Measurements from ENCODE around the gene GABPA.

GABPA gene

DNA sequence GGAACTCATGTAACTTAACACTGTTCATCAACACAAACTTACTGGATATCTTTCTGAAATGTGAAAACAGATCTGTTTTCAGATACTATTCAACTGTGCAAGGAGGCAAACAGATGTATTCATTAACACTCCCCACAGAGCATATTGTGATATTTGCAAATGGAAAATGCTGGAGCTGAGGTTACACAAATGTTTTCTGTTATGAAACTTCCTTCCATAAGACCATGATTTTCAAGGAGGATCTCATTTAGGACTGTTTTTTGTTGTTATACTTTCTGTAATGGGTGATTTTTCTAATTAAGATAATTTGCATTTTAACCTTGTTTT, 56.1 kb downstream of the GABPA start:
- Histone ChIP-seq H2BK5ac (ENCODE audit: low read depth, low read length, poor library complexity, severe bottlenecking) (no peak overlapping the region), H3K4me3 (ENCODE audit: insufficient read depth in 1 of 2, low read depth in 1 of 2, low read length in 2 of 2) (peak overlapping the region in 1 of 2 experiments; percentile 76), H2BK120ac (ENCODE audit: low read depth, low read length) (no peak overlapping the region), H3K27ac (ENCODE audit: low read length, poor library complexity, severe bottlenecking) (no peak overlapping the region), H3K23ac (ENCODE audit: low read length in 2 of 2) (no peak overlapping the region), H3K18ac (ENCODE audit: low read depth in 1 of 2, low read length in 2 of 2) (no peak overlapping the region), H4K8ac (ENCODE audit: low read length) (no peak overlapping the region), H2AFZ (ENCODE audit: low read depth, low read length) (no peak overlapping the region), H3K4me2 (ENCODE audit: low read length, poor library complexity, severe bottlenecking) (no peak overlapping the region), H3K36me3 (ENCODE audit: control insufficient read depth in 1 of 2, insufficient read depth in 2 of 2, low read depth in 1 of 2, low read length in 2 of 2) (no peaks in the 10 kb centered on the region), H3K79me1 (replicated peaks; ENCODE audit: low read length, poor library complexity, severe bottlenecking) (no peaks in the 10 kb centered on the region), H3K9me3 (ENCODE audit: control insufficient read depth, low read length) (no peaks in the 10 kb centered on the region), H2BK12ac (ENCODE audit: low read length in 2 of 2) (no peak overlapping the region), H3K27me3 (ENCODE audit: control insufficient read depth in 1 of 2, insufficient read depth in 1 of 2, low read length in 2 of 2) (peaks cover 0 to 14% of the 10 kb centered on the region in 2 experiments), H3K14ac (ENCODE audit: low read length in 2 of 2) (no peak overlapping the region), H2BK15ac (ENCODE audit: low read depth, poor library complexity, severe bottlenecking) (no peak overlapping the region), H3K9ac (ENCODE audit: low read length) (peak overlapping the region; percentile 74), H2AK5ac (ENCODE audit: low read length, severe bottlenecking) (no peak overlapping the region), H4K91ac (ENCODE audit: low read length) (no peak overlapping the region), H3K4ac (ENCODE audit: low read depth in 1 of 2, low read length in 2 of 2) (no peak overlapping the region), H3K4me1 (ENCODE audit: control insufficient read depth, insufficient read depth, low read depth, low read length) (no peaks in the 10 kb centered on the region)
- DNase-seq = no peak

DNA sequence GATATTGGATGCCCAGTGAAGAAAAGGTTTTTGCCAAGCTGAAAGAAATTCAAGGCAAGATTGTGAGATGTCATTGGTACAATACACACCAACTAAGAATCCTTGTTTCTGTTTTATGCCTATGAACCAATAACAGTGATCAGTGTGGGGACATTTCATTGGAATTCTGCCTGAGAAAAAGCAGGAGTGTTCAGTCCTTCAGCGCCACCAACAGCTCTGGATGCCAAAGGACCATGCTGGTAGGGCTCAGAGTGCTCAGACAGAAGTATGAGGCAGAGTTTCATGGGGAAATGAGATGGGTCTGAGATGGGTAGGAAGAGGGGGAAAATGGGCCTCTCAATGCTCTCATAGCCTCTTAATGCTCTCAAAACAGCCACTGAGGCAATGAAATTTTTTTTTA, 56.5 kb downstream of the GABPA start:
- H2AFZ ChIP-seq (ENCODE audit: low read depth, low read length) = no peak overlapping the region
- no peak overlapping the region for H2BK12ac ChIP-seq (ENCODE audit: low read length in 2 of 2)
- no peaks in the 10 kb centered on the region for H3K4me1 ChIP-seq (ENCODE audit: control insufficient read depth, insufficient read depth, low read depth, low read length)
- H3K4me3 ChIP-seq (ENCODE audit: insufficient read depth in 1 of 2, low read depth in 1 of 2, low read length in 2 of 2) = no peak overlapping the region
- no peaks in the 10 kb centered on the region for H3K79me1 ChIP-seq (replicated peaks; ENCODE audit: low read length, poor library complexity, severe bottlenecking)
- no peak overlapping the region for H3K9ac ChIP-seq (ENCODE audit: low read length)
- H3K27ac ChIP-seq (ENCODE audit: low read length, poor library complexity, severe bottlenecking) = no peak overlapping the region
- 96% methylated on average over 1 of the region's 1 CpG for WGBS
- DNase-seq = no peak
- no peak overlapping the region for H3K14ac ChIP-seq (ENCODE audit: low read length in 2 of 2)
- no peak overlapping the region for H2BK15ac ChIP-seq (ENCODE audit: low read depth, poor library complexity, severe bottlenecking)
- no peak overlapping the region for H3K4me2 ChIP-seq (ENCODE audit: low read length, poor library complexity, severe bottlenecking)
- H3K9me3 ChIP-seq (ENCODE audit: control insufficient read depth, low read length) = no peaks in the 10 kb centered on the region
- peaks cover 0 to 17% of the 10 kb centered on the region in 2 experiments for H3K27me3 ChIP-seq (ENCODE audit: control insufficient read depth in 1 of 2, insufficient read depth in 1 of 2, low read length in 2 of 2)
- H4K91ac ChIP-seq (ENCODE audit: low read length) = no peak overlapping the region
- H4K8ac ChIP-seq (ENCODE audit: low read length) = no peak overlapping the region
- no peak overlapping the region for H3K23ac ChIP-seq (ENCODE audit: low read length in 2 of 2)
- no peaks in the 10 kb centered on the region for H3K36me3 ChIP-seq (ENCODE audit: control insufficient read depth in 1 of 2, insufficient read depth in 2 of 2, low read depth in 1 of 2, low read length in 2 of 2)
- no peak overlapping the region for H2BK5ac ChIP-seq (ENCODE audit: low read depth, low read length, poor library complexity, severe bottlenecking)
- H2AK5ac ChIP-seq (ENCODE audit: low read length, severe bottlenecking) = no peak overlapping the region
- no peak overlapping the region for H2BK120ac ChIP-seq (ENCODE audit: low read depth, low read length)
- no peak overlapping the region for H3K18ac ChIP-seq (ENCODE audit: low read depth in 1 of 2, low read length in 2 of 2)
- no peak overlapping the region for H3K4ac ChIP-seq (ENCODE audit: low read depth in 1 of 2, low read length in 2 of 2)

GRCh38 chr21:25801217-25802014, 66.6 kb downstream of the GABPA start:
- Histone ChIP-seq H3K9ac (ENCODE audit: low read length) (peak overlapping the region; percentile 50), H2AFZ (ENCODE audit: low read depth, low read length) (no peak overlapping the region), H2BK15ac (ENCODE audit: low read depth, poor library complexity, severe bottlenecking) (no peak overlapping the region), H3K23ac (ENCODE audit: low read length in 2 of 2) (no peak overlapping the region), H3K27me3 (ENCODE audit: control insufficient read depth in 1 of 2, insufficient read depth in 1 of 2, low read length in 2 of 2) (peaks cover 0 to 15% of the 10 kb centered on the region in 2 experiments), H3K4me3 (ENCODE audit: insufficient read depth in 1 of 2, low read depth in 1 of 2, low read length in 2 of 2) (peak overlapping the region in 1 of 2 experiments; percentile 25), H3K27ac (ENCODE audit: low read length, poor library complexity, severe bottlenecking) (no peak overlapping the region), H2BK5ac (ENCODE audit: low read depth, low read length, poor library complexity, severe bottlenecking) (no peak overlapping the region), H3K4me1 (ENCODE audit: control insufficient read depth, insufficient read depth, low read depth, low read length) (no peaks in the 10 kb centered on the region), H4K91ac (ENCODE audit: low read length) (no peak overlapping the region), H3K9me3 (ENCODE audit: control insufficient read depth, low read length) (no peaks in the 10 kb centered on the region), H4K8ac (ENCODE audit: low read length) (no peak overlapping the region), H2AK5ac (ENCODE audit: low read length, severe bottlenecking) (no peak overlapping the region), H2BK12ac (ENCODE audit: low read length in 2 of 2) (no peak overlapping the region), H2BK120ac (ENCODE audit: low read depth, low read length) (no peak overlapping the region), H3K18ac (ENCODE audit: low read depth in 1 of 2, low read length in 2 of 2) (no peak overlapping the region), H3K36me3 (ENCODE audit: control insufficient read depth in 1 of 2, insufficient read depth in 2 of 2, low read depth in 1 of 2, low read length in 2 of 2) (no peaks in the 10 kb centered on the region), H3K4ac (ENCODE audit: low read depth in 1 of 2, low read length in 2 of 2) (no peak overlapping the region), H3K79me1 (replicated peaks; ENCODE audit: low read length, poor library complexity, severe bottlenecking) (no peaks in the 10 kb centered on the region), H3K4me2 (ENCODE audit: low read length, poor library complexity, severe bottlenecking) (no peak overlapping the region), H3K14ac (ENCODE audit: low read length in 2 of 2) (no peak overlapping the region)
- DNase-seq = peak; percentile 83
- WGBS = 42% methylated on average over 19 of the region's 20 CpGs

DNA sequence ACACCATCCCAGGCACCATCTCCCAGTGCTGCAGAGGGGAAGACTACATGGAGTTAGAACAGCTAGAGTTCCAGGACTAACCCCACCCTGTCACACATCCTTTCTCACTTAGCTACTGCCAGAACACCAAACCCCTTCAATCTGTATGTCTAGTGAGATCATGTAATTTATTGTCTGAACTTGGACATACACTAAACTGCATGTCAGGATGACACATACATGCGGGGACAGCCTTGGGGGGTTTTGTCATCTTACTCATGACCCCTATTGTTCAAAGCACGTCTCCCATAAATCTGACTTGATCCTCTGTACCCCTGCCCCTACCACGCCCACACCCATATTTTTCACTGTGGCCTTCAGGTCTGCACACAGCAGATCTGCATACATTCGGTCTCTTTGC, 71.3 kb downstream of the GABPA start:
- no peak overlapping the region for H2AK5ac ChIP-seq (ENCODE audit: low read length, severe bottlenecking)
- no peak overlapping the region for H3K4me2 ChIP-seq (ENCODE audit: low read length, poor library complexity, severe bottlenecking)
- no peak overlapping the region for H3K4ac ChIP-seq (ENCODE audit: low read depth in 1 of 2, low read length in 2 of 2)
- H3K14ac ChIP-seq (ENCODE audit: low read length in 2 of 2) = no peak overlapping the region
- H2BK120ac ChIP-seq (ENCODE audit: low read depth, low read length) = no peak overlapping the region
- H3K36me3 ChIP-seq (ENCODE audit: control insufficient read depth in 1 of 2, insufficient read depth in 2 of 2, low read depth in 1 of 2, low read length in 2 of 2) = no peaks in the 10 kb centered on the region
- H3K4me3 ChIP-seq (ENCODE audit: insufficient read depth in 1 of 2, low read depth in 1 of 2, low read length in 2 of 2) = no peak overlapping the region
- H3K9me3 ChIP-seq (ENCODE audit: control insufficient read depth, low read length) = no peaks in the 10 kb centered on the region
- no peak for DNase-seq
- H3K23ac ChIP-seq (ENCODE audit: low read length in 2 of 2) = no peak overlapping the region
- H4K8ac ChIP-seq (ENCODE audit: low read length) = no peak overlapping the region
- no peak overlapping the region for H2BK12ac ChIP-seq (ENCODE audit: low read length in 2 of 2)
- no peak overlapping the region for H2BK5ac ChIP-seq (ENCODE audit: low read depth, low read length, poor library complexity, severe bottlenecking)
- WGBS = 73% methylated on average over 4 of the region's 4 CpGs
- H2AFZ ChIP-seq (ENCODE audit: low read depth, low read length) = no peak overlapping the region
- no peak overlapping the region for H3K27ac ChIP-seq (ENCODE audit: low read length, poor library complexity, severe bottlenecking)
- H4K91ac ChIP-seq (ENCODE audit: low read length) = no peak overlapping the region
- H3K4me1 ChIP-seq (ENCODE audit: control insufficient read depth, insufficient read depth, low read depth, low read length) = no peaks in the 10 kb centered on the region
- H3K18ac ChIP-seq (ENCODE audit: low read depth in 1 of 2, low read length in 2 of 2) = no peak overlapping the region
- no peaks in the 10 kb centered on the region for H3K79me1 ChIP-seq (replicated peaks; ENCODE audit: low read length, poor library complexity, severe bottlenecking)
- no peak overlapping the region for H3K9ac ChIP-seq (ENCODE audit: low read length)
- H3K27me3 ChIP-seq (ENCODE audit: control insufficient read depth in 1 of 2, insufficient read depth in 1 of 2, low read length in 2 of 2) = no peaks in the 10 kb centered on the region
- no peak overlapping the region for H2BK15ac ChIP-seq (ENCODE audit: low read depth, poor library complexity, severe bottlenecking)

Measured in mesenchymal stem cell (in vitro differentiated cells and primary cell).